Measurements from ENCODE around the gene CLPTM1.

GRCh38 chr19:44984005-44984404 is 28.8 kb downstream of the CLPTM1 start:
- TF ChIP-seq, protein P1, sequence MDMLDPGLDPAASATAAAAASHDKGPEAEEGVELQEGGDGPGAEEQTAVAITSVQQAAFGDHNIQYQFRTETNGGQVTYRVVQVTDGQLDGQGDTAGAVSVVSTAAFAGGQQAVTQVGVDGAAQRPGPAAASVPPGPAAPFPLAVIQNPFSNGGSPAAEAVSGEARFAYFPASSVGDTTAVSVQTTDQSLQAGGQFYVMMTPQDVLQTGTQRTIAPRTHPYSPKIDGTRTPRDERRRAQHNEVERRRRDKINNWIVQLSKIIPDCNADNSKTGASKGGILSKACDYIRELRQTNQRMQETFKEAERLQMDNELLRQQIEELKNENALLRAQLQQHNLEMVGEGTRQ (IDR thresholded peaks at IDR 0.05; ENCODE audit: borderline replicate concordance, low read depth, low read length): no peak
- no peak for TF ChIP-seq RXRA (IDR thresholded peaks at IDR 0.05; ENCODE audit: borderline replicate concordance, low read depth)
- TF ChIP-seq RFX5 (IDR thresholded peaks at IDR 0.05; ENCODE audit: low read length): no peak
- TF ChIP-seq, protein P2, sequence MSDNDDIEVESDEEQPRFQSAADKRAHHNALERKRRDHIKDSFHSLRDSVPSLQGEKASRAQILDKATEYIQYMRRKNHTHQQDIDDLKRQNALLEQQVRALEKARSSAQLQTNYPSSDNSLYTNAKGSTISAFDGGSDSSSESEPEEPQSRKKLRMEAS (IDR thresholded peaks at IDR 0.05; ENCODE audit: low read depth): no peak
- no peak for TF ChIP-seq FOXJ3 (CRISPR knock-in tag; IDR thresholded peaks at IDR 0.05)
- no peak for TF ChIP-seq CHD2 (IDR thresholded peaks at IDR 0.05; ENCODE audit: low read length, partially characterized antibody)
- TF ChIP-seq, protein P3, sequence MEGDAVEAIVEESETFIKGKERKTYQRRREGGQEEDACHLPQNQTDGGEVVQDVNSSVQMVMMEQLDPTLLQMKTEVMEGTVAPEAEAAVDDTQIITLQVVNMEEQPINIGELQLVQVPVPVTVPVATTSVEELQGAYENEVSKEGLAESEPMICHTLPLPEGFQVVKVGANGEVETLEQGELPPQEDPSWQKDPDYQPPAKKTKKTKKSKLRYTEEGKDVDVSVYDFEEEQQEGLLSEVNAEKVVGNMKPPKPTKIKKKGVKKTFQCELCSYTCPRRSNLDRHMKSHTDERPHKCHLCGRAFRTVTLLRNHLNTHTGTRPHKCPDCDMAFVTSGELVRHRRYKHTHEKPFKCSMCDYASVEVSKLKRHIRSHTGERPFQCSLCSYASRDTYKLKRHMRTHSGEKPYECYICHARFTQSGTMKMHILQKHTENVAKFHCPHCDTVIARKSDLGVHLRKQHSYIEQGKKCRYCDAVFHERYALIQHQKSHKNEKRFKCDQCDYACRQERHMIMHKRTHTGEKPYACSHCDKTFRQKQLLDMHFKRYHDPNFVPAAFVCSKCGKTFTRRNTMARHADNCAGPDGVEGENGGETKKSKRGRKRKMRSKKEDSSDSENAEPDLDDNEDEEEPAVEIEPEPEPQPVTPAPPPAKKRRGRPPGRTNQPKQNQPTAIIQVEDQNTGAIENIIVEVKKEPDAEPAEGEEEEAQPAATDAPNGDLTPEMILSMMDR (IDR thresholded peaks at IDR 0.05): no peak
- TF ChIP-seq RAD21 (IDR thresholded peaks at IDR 0.05; ENCODE audit: low read length): no peak
- TF ChIP-seq GABPA (IDR thresholded peaks at IDR 0.05; ENCODE audit: low read depth): no peak

All from SK-N-SH (cell line).